Measurements from ENCODE around the gene TBX19. TPM values are rescaled to one million over a fixed set of nuclear protein-coding genes. Genes with fewer than 3 reads are reported as not detected.

The TBX19 gene
- total RNA-seq, 1 donor from 2014 or later: 1.1 TPM

DNA sequence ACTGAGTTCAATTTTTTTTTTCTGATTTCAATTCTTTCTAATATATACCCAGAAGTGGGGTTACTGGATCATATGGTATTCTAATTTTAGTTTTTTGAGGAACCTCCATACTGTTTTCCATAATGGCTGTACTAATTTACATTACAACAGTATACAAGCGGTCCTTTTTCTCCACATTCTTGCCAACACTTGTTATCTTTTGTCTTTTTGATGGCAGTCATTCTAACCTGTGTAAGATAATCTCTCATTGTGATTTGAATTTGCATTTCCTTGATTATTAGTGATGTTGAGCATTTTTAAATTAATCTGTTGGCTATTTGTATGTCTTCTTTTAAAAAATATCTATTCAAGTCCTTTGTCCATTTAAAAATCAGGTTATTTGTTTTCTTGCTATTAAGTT is 21.1 kb upstream of the TBX19 start:
- Histone ChIP-seq H3K36me3 (ENCODE audit: insufficient read depth, low read length) (no peaks in the 10 kb centered on the region), H3K79me2 (ENCODE audit: insufficient read depth, low read length) (peaks cover 4% of the 10 kb centered on the region), H3K27me3 (ENCODE audit: insufficient read depth, low read length) (no peaks in the 10 kb centered on the region), H2AFZ (ENCODE audit: low read depth, low read length) (no peak overlapping the region), H3K9me3 (ENCODE audit: insufficient read depth, low read depth, low read length) (peaks cover 10% of the 10 kb centered on the region), H3K27ac (ENCODE audit: low read depth, low read length) (no peak overlapping the region), H3K4me2 (ENCODE audit: low read length) (no peak overlapping the region), H3K4me1 (ENCODE audit: insufficient read depth, low read length) (peaks cover 14% of the 10 kb centered on the region), H3K4me3 (ENCODE audit: insufficient read depth, low read depth, low read length) (no peak overlapping the region), H3K9ac (ENCODE audit: low read length) (no peak overlapping the region), H4K20me1 (ENCODE audit: insufficient read depth, low read length) (peaks cover 6% of the 10 kb centered on the region)
- H3K9me3 Mint-ChIP-seq (ENCODE audit: unreplicated experiment): peaks cover 16% of the 10 kb centered on the region
- H3K4me1 Mint-ChIP-seq (ENCODE audit: low read depth, unreplicated experiment): peaks cover 11% of the 10 kb centered on the region
- H3K4me3 Mint-ChIP-seq (ENCODE audit: unreplicated experiment): no peak overlapping the region
- TF ChIP-seq EZH2 (IDR thresholded peaks at IDR 0.05; ENCODE audit: insufficient read depth, low read length): no peak
- TF ChIP-seq, protein P1, sequence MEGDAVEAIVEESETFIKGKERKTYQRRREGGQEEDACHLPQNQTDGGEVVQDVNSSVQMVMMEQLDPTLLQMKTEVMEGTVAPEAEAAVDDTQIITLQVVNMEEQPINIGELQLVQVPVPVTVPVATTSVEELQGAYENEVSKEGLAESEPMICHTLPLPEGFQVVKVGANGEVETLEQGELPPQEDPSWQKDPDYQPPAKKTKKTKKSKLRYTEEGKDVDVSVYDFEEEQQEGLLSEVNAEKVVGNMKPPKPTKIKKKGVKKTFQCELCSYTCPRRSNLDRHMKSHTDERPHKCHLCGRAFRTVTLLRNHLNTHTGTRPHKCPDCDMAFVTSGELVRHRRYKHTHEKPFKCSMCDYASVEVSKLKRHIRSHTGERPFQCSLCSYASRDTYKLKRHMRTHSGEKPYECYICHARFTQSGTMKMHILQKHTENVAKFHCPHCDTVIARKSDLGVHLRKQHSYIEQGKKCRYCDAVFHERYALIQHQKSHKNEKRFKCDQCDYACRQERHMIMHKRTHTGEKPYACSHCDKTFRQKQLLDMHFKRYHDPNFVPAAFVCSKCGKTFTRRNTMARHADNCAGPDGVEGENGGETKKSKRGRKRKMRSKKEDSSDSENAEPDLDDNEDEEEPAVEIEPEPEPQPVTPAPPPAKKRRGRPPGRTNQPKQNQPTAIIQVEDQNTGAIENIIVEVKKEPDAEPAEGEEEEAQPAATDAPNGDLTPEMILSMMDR (IDR thresholded peaks at IDR 0.05; ENCODE audit: insufficient read depth, low read depth, low read length): no peak
- no peak overlapping the region for H3K27ac Mint-ChIP-seq (ENCODE audit: unreplicated experiment)
- no peak for FAIRE-seq
- no peak for DNase-seq (ENCODE audit: low read depth)
- no peaks in the 10 kb centered on the region for H3K27me3 Mint-ChIP-seq (ENCODE audit: low read depth, unreplicated experiment)
- H3K36me3 Mint-ChIP-seq (ENCODE audit: low read depth, unreplicated experiment): peaks cover 28% of the 10 kb centered on the region

DNA sequence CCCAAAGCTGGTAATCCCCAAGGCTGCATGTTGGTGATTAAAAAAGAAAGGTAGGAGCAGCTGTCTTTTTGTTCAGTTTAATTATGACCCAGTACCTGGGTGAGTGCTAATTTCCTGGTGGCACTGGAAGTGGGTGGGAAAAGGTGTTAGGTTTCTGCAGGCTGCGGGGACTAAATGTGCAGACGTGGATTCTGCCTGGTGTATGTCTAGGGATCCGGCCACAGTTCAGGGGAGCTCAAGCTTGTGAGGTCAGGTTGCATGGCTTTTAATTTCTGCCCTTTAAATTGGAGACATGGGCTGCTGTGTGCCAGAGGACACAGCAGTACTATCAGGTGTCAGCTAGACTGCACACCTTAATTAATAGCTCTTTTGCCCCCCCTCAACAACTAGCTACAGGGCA is 20.3 kb upstream of the TBX19 start:
- TF ChIP-seq, protein P1 (IDR thresholded peaks at IDR 0.05; ENCODE audit: insufficient read depth, low read depth, low read length): no peak
- TF ChIP-seq EZH2 (IDR thresholded peaks at IDR 0.05; ENCODE audit: insufficient read depth, low read length): no peak
- H3K27me3 Mint-ChIP-seq (ENCODE audit: low read depth, unreplicated experiment): no peaks in the 10 kb centered on the region
- Histone ChIP-seq H3K9ac (ENCODE audit: low read length) (no peak overlapping the region), H3K4me2 (ENCODE audit: low read length) (no peak overlapping the region), H3K27ac (ENCODE audit: low read depth, low read length) (no peak overlapping the region), H2AFZ (ENCODE audit: low read depth, low read length) (no peak overlapping the region), H3K4me3 (ENCODE audit: insufficient read depth, low read depth, low read length) (no peak overlapping the region), H4K20me1 (ENCODE audit: insufficient read depth, low read length) (peaks cover 6% of the 10 kb centered on the region), H3K79me2 (ENCODE audit: insufficient read depth, low read length) (peaks cover 4% of the 10 kb centered on the region), H3K9me3 (ENCODE audit: insufficient read depth, low read depth, low read length) (peaks cover 10% of the 10 kb centered on the region), H3K36me3 (ENCODE audit: insufficient read depth, low read length) (no peaks in the 10 kb centered on the region), H3K27me3 (ENCODE audit: insufficient read depth, low read length) (no peaks in the 10 kb centered on the region), H3K4me1 (ENCODE audit: insufficient read depth, low read length) (peaks cover 14% of the 10 kb centered on the region)
- no peak overlapping the region for H3K27ac Mint-ChIP-seq (ENCODE audit: unreplicated experiment)
- FAIRE-seq: no peak
- H3K4me1 Mint-ChIP-seq (ENCODE audit: low read depth, unreplicated experiment): peaks cover 11% of the 10 kb centered on the region
- no peak for DNase-seq (ENCODE audit: low read depth)
- no peak overlapping the region for H3K4me3 Mint-ChIP-seq (ENCODE audit: unreplicated experiment)
- H3K9me3 Mint-ChIP-seq (ENCODE audit: unreplicated experiment): peaks cover 16% of the 10 kb centered on the region
- H3K36me3 Mint-ChIP-seq (ENCODE audit: low read depth, unreplicated experiment): peaks cover 27% of the 10 kb centered on the region

DNA sequence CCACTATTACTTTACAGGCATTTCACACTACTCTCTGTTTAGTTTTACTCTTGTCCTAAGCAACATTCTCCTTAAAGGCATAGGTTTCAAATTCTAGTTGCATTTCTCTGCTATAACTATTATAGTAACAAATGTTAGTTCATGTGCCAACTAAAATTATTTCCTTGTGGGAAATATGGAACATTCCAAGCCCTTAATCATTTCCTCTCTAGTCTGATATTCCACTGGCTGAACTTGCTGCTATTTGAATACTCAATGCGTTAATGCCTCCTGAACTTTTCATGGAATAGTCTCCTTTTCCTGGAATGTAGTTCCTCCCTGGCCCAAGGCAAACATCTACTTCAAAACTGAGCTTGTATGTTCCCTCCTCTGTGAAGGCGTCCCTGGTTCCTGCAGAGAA is 19.3 kb upstream of the TBX19 start:
- Histone ChIP-seq H3K4me3 (ENCODE audit: insufficient read depth, low read depth, low read length) (peak overlapping the region; percentile 32), H3K4me1 (ENCODE audit: insufficient read depth, low read length) (peaks cover 14% of the 10 kb centered on the region), H3K9ac (ENCODE audit: low read length) (no peak overlapping the region), H3K4me2 (ENCODE audit: low read length) (peak overlapping the region; percentile 79), H3K27me3 (ENCODE audit: insufficient read depth, low read length) (no peaks in the 10 kb centered on the region), H2AFZ (ENCODE audit: low read depth, low read length) (no peak overlapping the region), H4K20me1 (ENCODE audit: insufficient read depth, low read length) (peaks cover 6% of the 10 kb centered on the region), H3K27ac (ENCODE audit: low read depth, low read length) (peak overlapping the region; percentile 52), H3K9me3 (ENCODE audit: insufficient read depth, low read depth, low read length) (peaks cover 4% of the 10 kb centered on the region), H3K79me2 (ENCODE audit: insufficient read depth, low read length) (peaks cover 4% of the 10 kb centered on the region), H3K36me3 (ENCODE audit: insufficient read depth, low read length) (no peaks in the 10 kb centered on the region)
- peak; percentile 78 for DNase-seq (ENCODE audit: low read depth)
- FAIRE-seq: no peak
- TF ChIP-seq, protein P1 (IDR thresholded peaks at IDR 0.05; ENCODE audit: insufficient read depth, low read depth, low read length): no peak
- no peak for TF ChIP-seq EZH2 (IDR thresholded peaks at IDR 0.05; ENCODE audit: insufficient read depth, low read length)
- peaks cover 11% of the 10 kb centered on the region for H3K4me1 Mint-ChIP-seq (ENCODE audit: low read depth, unreplicated experiment)
- peaks cover 26% of the 10 kb centered on the region for H3K36me3 Mint-ChIP-seq (ENCODE audit: low read depth, unreplicated experiment)
- H3K27me3 Mint-ChIP-seq (ENCODE audit: low read depth, unreplicated experiment): no peaks in the 10 kb centered on the region
- H3K27ac Mint-ChIP-seq (ENCODE audit: unreplicated experiment): no peak overlapping the region
- H3K4me3 Mint-ChIP-seq (ENCODE audit: unreplicated experiment): no peak overlapping the region
- H3K9me3 Mint-ChIP-seq (ENCODE audit: unreplicated experiment): peaks cover 10% of the 10 kb centered on the region
